KG1 (cell line): ENCODE data around the gene CAPG.
A peak's percentile ranks its signal among the peaks of the same experiment; 100 is the strongest.
"Not testable (repeated sequence)": the region's sequence is repeated elsewhere in the genome, so short reads cannot be mapped to it uniquely, and the experiment has no call there.

Source experiments
- DNase-seq: peaks from one replicate; lab custom pipeline; 2025; lab: John Stamatoyannopoulos, UW

The CAPG gene

GRCh38 chr2:85420536-85421259, 10.5 kb upstream of the CAPG start:
- peak; percentile 84 for DNase-seq

GRCh38 chr2:85419009-85419675, 9.0 kb upstream of the CAPG start:
- DNase-seq = no peak

- peak; percentile 98 for DNase-seq
Measured at GRCh38 chr2:85418132-85419008, 8.2 kb upstream of the CAPG start, which contains the start of gene SH2D6. TSS of gene SH2D6 (plus strand) at chr2:85418714. CDS start at chr2:85429466, 10,752 bp downstream.

- DNase-seq = no peak
Measured at GRCh38 chr2:85415980-85416650, 5.9 kb upstream of the CAPG start.

GRCh38 chr2:85414761-85415553, 4.8 kb upstream of the CAPG start:
- no peak for DNase-seq

GRCh38 chr2:85414421-85414759, 4.2 kb upstream of the CAPG start:
- DNase-seq = not testable (repeated sequence)

- DNase-seq = no peak
Measured at GRCh38 chr2:85413592-85414420, 3.6 kb upstream of the CAPG start.

GRCh38 chr2:85411405-85411748, 1.2 kb upstream of the CAPG start:
- DNase-seq = no peak

- no peak for DNase-seq
Measured at GRCh38 chr2:85410584-85411404, 628 bp upstream of the CAPG start.

- DNase-seq = peak; percentile 94
Measured at GRCh38 chr2:85405201-85406059, 4.7 kb downstream of the CAPG start.

- no peak for DNase-seq
Measured at GRCh38 chr2:85401844-85402243, 8.3 kb downstream of the CAPG start.

GRCh38 chr2:85401464-85401805, 8.7 kb downstream of the CAPG start:
- DNase-seq = no peak

GRCh38 chr2:85400541-85401463, 9.4 kb downstream of the CAPG start:
- DNase-seq = no peak

- DNase-seq = no peak
Measured at GRCh38 chr2:85400023-85400422, 10.1 kb downstream of the CAPG start.

- no peak for DNase-seq
Measured at GRCh38 chr2:85399183-85399455, 11.0 kb downstream of the CAPG start.

GRCh38 chr2:85398426-85399182, 11.6 kb downstream of the CAPG start:
- no peak for DNase-seq

GRCh38 chr2:85397925-85398331, 12.2 kb downstream of the CAPG start:
- no peak for DNase-seq
